ENCODE measurements around the gene ARHGEF11. TPM values are rescaled to one million over a fixed set of nuclear protein-coding genes. Genes with fewer than 3 reads are reported as not detected.

ARHGEF11 gene
- total RNA-seq, 4 donors from 2014 or later: 29.3 to 76.3 (median 35.7) TPM

DNA sequence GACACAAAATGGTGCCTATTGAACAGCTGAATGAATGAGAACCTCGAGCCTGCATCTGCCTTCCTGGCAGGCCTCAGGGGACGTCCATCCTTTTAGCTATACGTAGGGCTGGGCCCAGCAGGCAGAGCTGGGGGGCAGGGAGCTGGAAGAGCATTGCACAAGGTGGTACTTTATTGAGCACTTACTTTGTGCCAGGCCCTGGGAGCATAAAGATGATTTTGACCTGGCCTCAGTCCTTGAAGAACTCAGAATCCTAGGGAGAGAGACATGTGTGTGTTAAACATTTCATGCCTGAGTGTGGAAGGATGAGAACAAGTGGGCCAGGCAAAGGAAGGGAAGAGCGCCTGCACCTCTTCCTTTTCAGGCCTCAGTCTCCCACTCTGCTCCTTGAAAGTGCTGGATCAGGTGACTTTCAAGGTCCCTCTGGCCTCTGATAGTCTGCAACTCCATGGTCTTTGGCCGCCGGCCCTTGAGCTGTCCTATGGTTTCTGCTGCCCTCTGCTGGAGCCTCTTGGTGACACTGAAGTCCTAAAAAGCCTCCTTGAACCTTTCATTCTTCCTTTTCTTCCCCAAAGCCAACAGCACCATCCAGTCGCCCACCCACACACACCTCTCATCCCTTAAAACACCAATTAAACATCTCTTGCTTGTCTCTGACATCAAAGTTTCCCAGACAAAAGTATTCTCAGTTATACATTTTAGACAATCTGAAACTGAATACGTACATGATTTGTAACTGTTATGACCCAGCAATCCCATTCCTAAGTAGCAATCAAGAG, 155.6 kb downstream of the ARHGEF11 start:
- TF ChIP-seq, protein P1, sequence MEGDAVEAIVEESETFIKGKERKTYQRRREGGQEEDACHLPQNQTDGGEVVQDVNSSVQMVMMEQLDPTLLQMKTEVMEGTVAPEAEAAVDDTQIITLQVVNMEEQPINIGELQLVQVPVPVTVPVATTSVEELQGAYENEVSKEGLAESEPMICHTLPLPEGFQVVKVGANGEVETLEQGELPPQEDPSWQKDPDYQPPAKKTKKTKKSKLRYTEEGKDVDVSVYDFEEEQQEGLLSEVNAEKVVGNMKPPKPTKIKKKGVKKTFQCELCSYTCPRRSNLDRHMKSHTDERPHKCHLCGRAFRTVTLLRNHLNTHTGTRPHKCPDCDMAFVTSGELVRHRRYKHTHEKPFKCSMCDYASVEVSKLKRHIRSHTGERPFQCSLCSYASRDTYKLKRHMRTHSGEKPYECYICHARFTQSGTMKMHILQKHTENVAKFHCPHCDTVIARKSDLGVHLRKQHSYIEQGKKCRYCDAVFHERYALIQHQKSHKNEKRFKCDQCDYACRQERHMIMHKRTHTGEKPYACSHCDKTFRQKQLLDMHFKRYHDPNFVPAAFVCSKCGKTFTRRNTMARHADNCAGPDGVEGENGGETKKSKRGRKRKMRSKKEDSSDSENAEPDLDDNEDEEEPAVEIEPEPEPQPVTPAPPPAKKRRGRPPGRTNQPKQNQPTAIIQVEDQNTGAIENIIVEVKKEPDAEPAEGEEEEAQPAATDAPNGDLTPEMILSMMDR (IDR thresholded peaks at IDR 0.05; ENCODE audit: low read depth): no peak

DNA sequence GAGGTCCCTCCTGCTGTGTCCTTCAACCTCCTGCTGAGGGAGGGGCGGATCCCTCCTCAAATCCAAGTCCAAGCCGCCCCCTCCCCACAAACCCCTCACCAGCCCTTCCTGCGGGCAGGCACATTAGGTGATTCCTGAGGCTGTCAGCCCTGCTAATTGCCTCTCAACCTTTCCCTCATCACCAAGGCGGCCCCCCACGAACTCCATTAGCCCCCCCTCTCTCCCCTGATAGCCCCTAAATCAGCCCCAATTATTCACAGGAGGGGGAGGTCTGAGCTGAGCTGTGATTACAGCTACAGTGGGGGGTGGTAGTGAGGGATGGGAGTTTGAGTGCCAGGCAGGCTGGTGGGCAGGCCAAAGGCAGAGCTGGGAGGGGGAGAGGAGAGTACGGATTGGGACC, 157.8 kb downstream of the ARHGEF11 start:
- TF ChIP-seq, protein P1 (IDR thresholded peaks at IDR 0.05; ENCODE audit: low read depth): no peak

DNA sequence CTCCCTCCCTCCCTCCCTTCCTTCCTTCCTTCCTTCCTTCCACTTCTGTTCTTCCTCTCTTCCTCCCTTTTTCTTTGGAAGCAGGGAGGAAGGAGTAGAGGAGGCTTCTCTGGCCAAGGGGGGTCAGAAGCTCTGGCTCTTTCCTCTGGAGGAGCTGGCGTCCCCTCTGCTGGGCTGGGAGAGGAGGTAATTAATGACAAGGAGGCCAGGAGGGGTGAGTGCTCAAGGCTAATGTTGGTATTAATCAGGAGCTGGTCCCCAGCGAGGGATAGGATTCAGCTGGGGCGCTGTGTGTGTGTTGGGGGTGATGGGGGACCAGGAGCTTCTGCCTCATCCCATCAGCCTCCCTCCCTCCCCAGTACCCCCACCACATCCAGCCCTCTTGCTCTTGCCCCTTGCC, 158.2 kb downstream of the ARHGEF11 start:
- TF ChIP-seq, protein P1 (IDR thresholded peaks at IDR 0.05; ENCODE audit: low read depth): no peak

DNA sequence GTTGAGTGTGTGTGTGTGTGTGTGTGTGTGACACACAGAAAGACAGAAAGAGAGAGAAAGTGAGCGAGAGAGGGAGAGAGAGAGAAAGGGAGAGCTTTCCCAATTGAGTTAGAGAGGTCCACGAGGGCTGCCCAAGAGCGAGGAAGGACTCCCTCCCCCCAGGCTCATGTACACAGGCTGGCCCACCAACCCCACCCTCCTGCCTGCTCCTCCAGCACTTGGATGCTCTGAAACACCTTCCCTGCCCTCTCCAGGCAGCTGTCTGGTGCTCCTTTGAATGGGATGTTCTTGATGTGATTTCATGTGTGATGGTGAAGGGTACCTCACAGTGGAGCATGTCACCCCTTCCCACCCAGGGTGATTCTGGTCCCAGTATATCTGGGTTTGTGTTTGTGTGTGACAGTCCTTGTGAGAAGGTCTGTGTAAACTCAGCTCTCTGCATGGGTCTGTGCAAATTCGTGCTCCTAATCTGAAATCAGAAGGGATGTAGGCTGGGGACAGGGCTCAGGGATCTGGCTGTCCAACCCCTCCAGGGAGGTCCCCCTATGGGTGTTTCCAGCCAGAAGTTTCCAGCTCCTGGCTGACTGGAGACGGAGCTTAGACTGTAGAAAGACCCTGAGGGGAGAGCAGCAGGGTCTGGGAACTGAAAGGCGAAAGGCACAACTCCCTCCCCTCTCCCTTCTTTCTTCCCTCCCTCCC, 158.8 kb downstream of the ARHGEF11 start:
- TF ChIP-seq, protein P1 (IDR thresholded peaks at IDR 0.05; ENCODE audit: low read depth): no peak

DNA sequence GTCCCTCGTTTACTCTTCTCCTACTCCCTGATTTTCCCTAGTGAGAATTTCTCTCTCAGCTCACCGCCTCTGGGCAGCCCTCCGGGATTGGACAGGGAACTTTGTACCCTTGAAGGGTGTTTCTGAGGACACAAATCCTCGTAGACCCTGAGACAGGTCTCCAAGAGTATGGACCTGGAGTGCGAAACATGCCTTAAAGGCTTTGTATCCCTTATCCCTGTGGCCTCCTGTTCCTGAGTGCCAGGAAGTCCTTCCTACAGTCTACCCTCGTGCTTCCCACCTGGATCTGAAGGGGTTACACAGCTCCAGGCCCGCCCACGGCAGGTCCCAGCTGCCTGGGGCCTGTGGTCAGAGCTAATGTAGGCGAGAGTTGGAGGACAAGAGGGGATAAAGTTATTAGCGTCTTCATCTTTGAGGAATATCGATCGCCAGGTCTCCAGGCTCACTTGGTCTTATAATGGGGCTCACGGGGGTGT, 159.6 kb downstream of the ARHGEF11 start:
- TF ChIP-seq, protein P1 (IDR thresholded peaks at IDR 0.05; ENCODE audit: low read depth): no peak

DNA sequence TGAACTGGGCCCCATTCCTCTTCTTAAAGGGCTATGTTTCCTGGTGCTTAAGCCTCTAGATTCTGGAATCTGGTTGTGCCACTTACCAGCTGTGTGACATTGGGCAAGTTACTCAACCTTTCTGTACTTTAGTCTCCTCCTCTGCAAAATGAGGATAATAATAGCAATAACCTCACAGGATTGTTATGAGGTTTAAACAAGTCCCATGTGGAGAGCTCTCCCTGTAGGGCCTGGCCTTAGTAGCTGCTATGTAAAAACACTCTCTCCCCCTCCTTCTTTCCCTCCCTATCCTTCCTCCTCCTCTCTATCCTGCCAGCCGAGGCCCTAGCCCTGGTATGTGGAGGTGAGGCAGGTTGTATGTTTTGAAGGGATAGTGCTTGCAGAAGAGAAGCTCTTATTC, 160.2 kb downstream of the ARHGEF11 start:
- TF ChIP-seq, protein P1 (IDR thresholded peaks at IDR 0.05; ENCODE audit: low read depth): no peak

Small RNAs within 50 kb of the gene (small RNA-seq; reads per million reads assigned to genes)
- gene MIR765: not detected
- not detected for gene RN7SL612P

Other genes with a start within 250 kb of the ARHGEF11 start
- 1 to 10 TPM in 1 of 4 donors, under 1 TPM in 3; 0.34 to 1.1 (median 0.71) TPM for gene SH2D2A, start 228.9 kb downstream of the ARHGEF11 start, total RNA-seq
- gene INSRR, start 186.6 kb downstream of the ARHGEF11 start, total RNA-seq: not detected
- gene NTRK1, start 184.9 kb downstream of the ARHGEF11 start, total RNA-seq: under 1 TPM in 2 of 4 donors, not detected in 2; 0.49 to 0.85 TPM
- 10 to 100 TPM in 2 of 4 donors, 1 to 10 TPM in 2; 5.9 to 40.9 (median 8.7) TPM for gene PEAR1, start 152.0 kb downstream of the ARHGEF11 start, total RNA-seq
- gene LRRC71, start 125.1 kb downstream of the ARHGEF11 start, total RNA-seq: under 1 TPM in 1 of 4 donors, not detected in 3; 0.94 TPM
- not detected for gene ETV3L, start 54.1 kb upstream of the ARHGEF11 start, total RNA-seq
- gene ETV3, start 92.7 kb upstream of the ARHGEF11 start, total RNA-seq: 10 to 100 TPM; 18.9 to 26.4 (median 22.7) TPM